Measurements from ENCODE around the gene DCUN1D5.
A peak's percentile ranks its signal among the peaks of the same experiment; 100 is the strongest.

The DCUN1D5 gene

GRCh38 chr11:103078710-103079109 lies 13.2 kb downstream of the DCUN1D5 start:
- Mint-ChIP-seq H3K27me3 (no peaks in the 10 kb centered on the region), H3K36me3 (peaks cover 24% of the 10 kb centered on the region), H3K9me3 (no peaks in the 10 kb centered on the region), H3K27ac (no peak overlapping the region), H3K4me3 (no peak overlapping the region), H3K4me1 (no peaks in the 10 kb centered on the region)
- ATAC-seq (ENCODE audit: low read depth) (no peak), DNase-seq (ENCODE audit: low spot score in 2 of 2) (no peak)

GRCh38 chr11:103077554-103077953 lies 14.4 kb downstream of the DCUN1D5 start:
- H3K4me1 Mint-ChIP-seq: no peaks in the 10 kb centered on the region
- no peaks in the 10 kb centered on the region for H3K27me3 Mint-ChIP-seq
- no peak for DNase-seq (ENCODE audit: low spot score in 2 of 2)
- peaks cover 23% of the 10 kb centered on the region for H3K36me3 Mint-ChIP-seq
- ATAC-seq (ENCODE audit: low read depth): no peak
- no peak overlapping the region for H3K4me3 Mint-ChIP-seq
- H3K9me3 Mint-ChIP-seq: no peaks in the 10 kb centered on the region
- H3K27ac Mint-ChIP-seq: no peak overlapping the region

- Mint-ChIP-seq H3K27ac (no peak overlapping the region), H3K27me3 (no peaks in the 10 kb centered on the region), H3K9me3 (no peaks in the 10 kb centered on the region), H3K4me3 (no peak overlapping the region), H3K4me1 (no peaks in the 10 kb centered on the region), H3K36me3 (peaks cover 28% of the 10 kb centered on the region)
- no peak for DNase-seq (ENCODE audit: low spot score in 2 of 2)
- no peak for ATAC-seq (ENCODE audit: low read depth)
These were observed 15.6 kb downstream of the DCUN1D5 start for GRCh38 chr11:103076361-103076760.

- Mint-ChIP-seq H3K36me3 (peaks cover 15% of the 10 kb centered on the region), H3K4me1 (peaks cover 19% of the 10 kb centered on the region), H3K9me3 (no peaks in the 10 kb centered on the region), H3K4me3 (no peak overlapping the region), H3K27me3 (no peaks in the 10 kb centered on the region), H3K27ac (peak overlapping the region; percentile 46)
- no peak for DNase-seq (ENCODE audit: low spot score in 2 of 2)
- no peak for ATAC-seq (ENCODE audit: low read depth)
These were observed 21.0 kb downstream of the DCUN1D5 start for GRCh38 chr11:103071008-103071407.

- H3K27me3 Mint-ChIP-seq: no peaks in the 10 kb centered on the region
- no peak for DNase-seq (ENCODE audit: low spot score in 2 of 2)
- peaks cover 19% of the 10 kb centered on the region for H3K4me1 Mint-ChIP-seq
- peak overlapping the region; percentile 46 for H3K27ac Mint-ChIP-seq
- ATAC-seq (ENCODE audit: low read depth): peak; percentile 56
- no peaks in the 10 kb centered on the region for H3K9me3 Mint-ChIP-seq
- peaks cover 18% of the 10 kb centered on the region for H3K36me3 Mint-ChIP-seq
- H3K4me3 Mint-ChIP-seq: peak overlapping the region; percentile 4
These were observed 21.8 kb downstream of the DCUN1D5 start for GRCh38 chr11:103070142-103070541.

- Mint-ChIP-seq H3K36me3 (peaks cover 16% of the 10 kb centered on the region), H3K4me3 (no peak overlapping the region), H3K27me3 (no peaks in the 10 kb centered on the region), H3K9me3 (no peaks in the 10 kb centered on the region), H3K4me1 (peaks cover 19% of the 10 kb centered on the region), H3K27ac (no peak overlapping the region)
- ATAC-seq (ENCODE audit: low read depth): no peak
- DNase-seq (ENCODE audit: low spot score in 2 of 2): no peak
These were observed 22.6 kb downstream of the DCUN1D5 start for GRCh38 chr11:103069367-103069766.

- no peaks in the 10 kb centered on the region for H3K27me3 Mint-ChIP-seq
- no peak overlapping the region for H3K27ac Mint-ChIP-seq
- peaks cover 19% of the 10 kb centered on the region for H3K36me3 Mint-ChIP-seq
- H3K9me3 Mint-ChIP-seq: no peaks in the 10 kb centered on the region
- H3K4me3 Mint-ChIP-seq: no peak overlapping the region
- no peak for DNase-seq (ENCODE audit: low spot score in 2 of 2)
- no peak for ATAC-seq (ENCODE audit: low read depth)
- peaks cover 19% of the 10 kb centered on the region for H3K4me1 Mint-ChIP-seq
These were observed 24.8 kb downstream of the DCUN1D5 start for GRCh38 chr11:103067118-103067517.

- ATAC-seq (ENCODE audit: low read depth) (no peak), DNase-seq (ENCODE audit: low spot score in 2 of 2) (no peak)
- peaks cover 14% of the 10 kb centered on the region for H3K36me3 Mint-ChIP-seq
- H3K9me3 Mint-ChIP-seq: no peaks in the 10 kb centered on the region
- H3K4me3 Mint-ChIP-seq: no peak overlapping the region
- H3K27ac Mint-ChIP-seq: no peak overlapping the region
- no peaks in the 10 kb centered on the region for H3K27me3 Mint-ChIP-seq
- no peaks in the 10 kb centered on the region for H3K4me1 Mint-ChIP-seq
These were observed 30.3 kb downstream of the DCUN1D5 start for GRCh38 chr11:103061656-103062055.

- no peak overlapping the region for H3K27ac Mint-ChIP-seq
- ATAC-seq (ENCODE audit: low read depth) (no peak), DNase-seq (ENCODE audit: low spot score in 2 of 2) (no peak)
These were observed 36.6 kb downstream of the DCUN1D5 start for GRCh38 chr11:103055221-103055890.

GRCh38 chr11:103053997-103054396 lies 38.0 kb downstream of the DCUN1D5 start:
- ATAC-seq (ENCODE audit: low read depth) (no peak), DNase-seq (ENCODE audit: low spot score in 2 of 2) (no peak)
- no peaks in the 10 kb centered on the region for H3K9me3 Mint-ChIP-seq
- H3K27me3 Mint-ChIP-seq: no peaks in the 10 kb centered on the region
- no peak overlapping the region for H3K27ac Mint-ChIP-seq
- H3K4me3 Mint-ChIP-seq: no peak overlapping the region
- H3K4me1 Mint-ChIP-seq: no peaks in the 10 kb centered on the region
- no peaks in the 10 kb centered on the region for H3K36me3 Mint-ChIP-seq

More at GRCh38 chr11:103055221-103055890, 36.6 kb downstream of the DCUN1D5 start:
- Mint-ChIP-seq H3K4me1 (no peaks in the 10 kb centered on the region), H3K4me3 (no peak overlapping the region), H3K9me3 (no peaks in the 10 kb centered on the region), H3K36me3 (no peaks in the 10 kb centered on the region), H3K27me3 (no peaks in the 10 kb centered on the region)

GRCh38 chr11:103051981-103052380 lies 40.0 kb downstream of the DCUN1D5 start:
- H3K4me1 Mint-ChIP-seq: no peaks in the 10 kb centered on the region
- DNase-seq (ENCODE audit: low spot score in 2 of 2) (no peak), ATAC-seq (ENCODE audit: low read depth) (no peak)
- no peaks in the 10 kb centered on the region for H3K36me3 Mint-ChIP-seq
- no peak overlapping the region for H3K4me3 Mint-ChIP-seq
- no peaks in the 10 kb centered on the region for H3K27me3 Mint-ChIP-seq
- H3K27ac Mint-ChIP-seq: no peak overlapping the region
- H3K9me3 Mint-ChIP-seq: no peaks in the 10 kb centered on the region

- Mint-ChIP-seq H3K4me3 (no peak overlapping the region), H3K4me1 (no peaks in the 10 kb centered on the region), H3K9me3 (no peaks in the 10 kb centered on the region), H3K27ac (no peak overlapping the region), H3K27me3 (no peaks in the 10 kb centered on the region), H3K36me3 (no peaks in the 10 kb centered on the region)
- ATAC-seq (ENCODE audit: low read depth) (no peak), DNase-seq (ENCODE audit: low spot score in 2 of 2) (no peak)
These were observed 40.7 kb downstream of the DCUN1D5 start for GRCh38 chr11:103051151-103051801.

GRCh38 chr11:103050351-103050750 lies 41.6 kb downstream of the DCUN1D5 start:
- Mint-ChIP-seq H3K9me3 (no peaks in the 10 kb centered on the region), H3K27me3 (no peaks in the 10 kb centered on the region), H3K4me3 (no peak overlapping the region), H3K36me3 (no peaks in the 10 kb centered on the region), H3K4me1 (no peaks in the 10 kb centered on the region), H3K27ac (no peak overlapping the region)
- DNase-seq (ENCODE audit: low spot score in 2 of 2) (no peak), ATAC-seq (ENCODE audit: low read depth) (no peak)

- H3K4me3 Mint-ChIP-seq: no peak overlapping the region
These were observed 44.1 kb downstream of the DCUN1D5 start for GRCh38 chr11:103047837-103048236.

More at GRCh38 chr11:103047837-103048236, 44.1 kb downstream of the DCUN1D5 start:
- ATAC-seq (ENCODE audit: low read depth): no peak
- Mint-ChIP-seq H3K27me3 (no peaks in the 10 kb centered on the region), H3K4me1 (no peaks in the 10 kb centered on the region), H3K9me3 (no peaks in the 10 kb centered on the region), H3K27ac (no peak overlapping the region), H3K36me3 (no peaks in the 10 kb centered on the region)
- DNase-seq (ENCODE audit: low spot score in 2 of 2): no peak
